ENCODE data around the gene WDR62. TPM values are rescaled to one million over a fixed set of nuclear protein-coding genes. Genes with fewer than 3 reads are reported as not detected.

The WDR62 gene
- total RNA-seq, 1 experiment from 2014 or later: 14.0 TPM

DNA sequence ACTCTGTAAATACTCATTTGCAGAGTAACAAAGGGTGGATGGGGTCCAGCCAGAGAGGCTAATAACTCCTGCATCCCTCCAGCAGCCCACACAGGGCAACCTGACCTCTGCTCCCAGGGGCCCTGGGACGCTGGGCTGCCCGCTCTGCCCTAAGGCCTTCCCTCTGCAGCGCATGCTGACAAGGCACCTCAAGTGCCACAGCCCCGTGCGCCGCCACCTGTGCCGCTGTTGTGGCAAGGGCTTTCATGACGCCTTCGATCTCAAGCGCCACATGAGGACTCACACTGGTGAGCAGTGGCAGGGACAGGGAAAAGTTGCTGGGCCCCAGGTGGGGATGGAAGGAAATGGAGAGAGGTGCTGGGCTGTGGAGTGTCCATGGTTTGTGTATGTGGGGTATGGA, 58.0 kb downstream of the WDR62 start:
- H3K4me2 ChIP-seq: no peak overlapping the region
- no peaks in the 10 kb centered on the region for H3K9me3 ChIP-seq (ENCODE audit: insufficient read depth, low read depth)
- ChIA-PET POLR2A (ENCODE audit: unreplicated experiment) (no interaction called here), CTCF (no interaction called here)
- H3K4me3 ChIP-seq: no peak overlapping the region
- H3K4me1 ChIP-seq (replicated peaks; ENCODE audit: insufficient read depth): peaks cover 12% of the 10 kb centered on the region
- no peak overlapping the region for H3K27ac ChIP-seq
- intact Hi-C loops (cut with micrococcal nuclease; ENCODE audit: unreplicated experiment): loop anchor here (10.0 kb wide), 1 partner anchor 58 kb away; the partner anchor contains the start of genes THAP8 and WDR62
- no peaks in the 10 kb centered on the region; the same call in 1 of the 2 replicates for H4K20me1 ChIP-seq (ENCODE audit: insufficient read depth)
- no peaks in the 10 kb centered on the region for H3K36me3 ChIP-seq (ENCODE audit: low read depth)
- peaks cover 24% of the 10 kb centered on the region for H3K79me2 ChIP-seq (ENCODE audit: low read depth)
- no TSS peak for BruUV-seq (replicated peaks)
- no peaks in the 10 kb centered on the region for H3K27me3 ChIP-seq (ENCODE audit: insufficient read depth, low read depth)
- H3F3A ChIP-seq (ENCODE audit: insufficient read depth, low read depth): peaks cover 18% of the 10 kb centered on the region
- TF ChIP-seq, protein P1, sequence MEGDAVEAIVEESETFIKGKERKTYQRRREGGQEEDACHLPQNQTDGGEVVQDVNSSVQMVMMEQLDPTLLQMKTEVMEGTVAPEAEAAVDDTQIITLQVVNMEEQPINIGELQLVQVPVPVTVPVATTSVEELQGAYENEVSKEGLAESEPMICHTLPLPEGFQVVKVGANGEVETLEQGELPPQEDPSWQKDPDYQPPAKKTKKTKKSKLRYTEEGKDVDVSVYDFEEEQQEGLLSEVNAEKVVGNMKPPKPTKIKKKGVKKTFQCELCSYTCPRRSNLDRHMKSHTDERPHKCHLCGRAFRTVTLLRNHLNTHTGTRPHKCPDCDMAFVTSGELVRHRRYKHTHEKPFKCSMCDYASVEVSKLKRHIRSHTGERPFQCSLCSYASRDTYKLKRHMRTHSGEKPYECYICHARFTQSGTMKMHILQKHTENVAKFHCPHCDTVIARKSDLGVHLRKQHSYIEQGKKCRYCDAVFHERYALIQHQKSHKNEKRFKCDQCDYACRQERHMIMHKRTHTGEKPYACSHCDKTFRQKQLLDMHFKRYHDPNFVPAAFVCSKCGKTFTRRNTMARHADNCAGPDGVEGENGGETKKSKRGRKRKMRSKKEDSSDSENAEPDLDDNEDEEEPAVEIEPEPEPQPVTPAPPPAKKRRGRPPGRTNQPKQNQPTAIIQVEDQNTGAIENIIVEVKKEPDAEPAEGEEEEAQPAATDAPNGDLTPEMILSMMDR (conservative IDR thresholded peaks at IDR 0.05): no peak
- no peak for TF ChIP-seq EZH2 (IDR thresholded peaks at IDR 0.05; ENCODE audit: low read depth)
- H3K9me2 ChIP-seq (ENCODE audit: insufficient read depth): no peaks in the 10 kb centered on the region
- no peak for DNase-seq
- H2AFZ ChIP-seq: no peak overlapping the region

DNA sequence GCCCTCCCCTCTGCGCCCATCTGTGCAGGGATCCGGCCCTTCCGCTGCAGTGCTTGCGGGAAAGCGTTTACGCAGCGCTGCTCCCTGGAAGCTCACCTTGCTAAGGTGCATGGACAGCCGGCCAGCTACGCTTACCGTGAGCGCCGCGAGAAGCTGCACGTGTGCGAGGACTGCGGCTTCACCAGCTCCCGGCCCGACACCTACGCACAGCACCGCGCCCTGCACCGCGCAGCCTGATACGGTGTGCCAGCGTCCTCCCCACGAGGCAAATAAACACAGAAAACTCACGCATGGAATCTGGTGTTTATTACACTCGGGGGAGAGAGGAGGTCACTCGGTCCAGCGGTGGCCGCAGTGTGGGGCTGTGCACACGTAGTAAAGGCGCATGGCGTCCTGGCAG, 58.7 kb downstream of the WDR62 start:
- TF ChIP-seq EZH2 (IDR thresholded peaks at IDR 0.05; ENCODE audit: low read depth): no peak
- TF ChIP-seq, protein P1 (conservative IDR thresholded peaks at IDR 0.05): no peak
- CTCF ChIA-PET: interaction anchor here (0.6 kb wide), 1 partner anchor 165 kb away, joined by 3 read pairs; no protein-coding TSS in a partner anchor
- no TSS peak for BruUV-seq (replicated peaks)
- Histone ChIP-seq H3K9me2 (ENCODE audit: insufficient read depth) (no peaks in the 10 kb centered on the region), H3K79me2 (ENCODE audit: low read depth) (peaks cover 24% of the 10 kb centered on the region), H3K4me3 (peak overlapping the region; percentile 100), H3K27me3 (ENCODE audit: insufficient read depth, low read depth) (no peaks in the 10 kb centered on the region), H2AFZ (no peak overlapping the region), H4K20me1 (ENCODE audit: insufficient read depth) (no peaks in the 10 kb centered on the region; the same call in 1 of the 2 replicates), H3K9me3 (ENCODE audit: insufficient read depth, low read depth) (no peaks in the 10 kb centered on the region), H3K27ac (no peak overlapping the region), H3K4me1 (replicated peaks; ENCODE audit: insufficient read depth) (peaks cover 12% of the 10 kb centered on the region), H3F3A (ENCODE audit: insufficient read depth, low read depth) (peaks cover 18% of the 10 kb centered on the region), H3K36me3 (ENCODE audit: low read depth) (no peaks in the 10 kb centered on the region), H3K4me2 (peak overlapping the region; percentile 88)
- DNase-seq: no peak
- POLR2A ChIA-PET (ENCODE audit: unreplicated experiment): no interaction called here
- intact Hi-C loops (cut with micrococcal nuclease; ENCODE audit: unreplicated experiment): loop anchor here (10.0 kb wide), 1 partner anchor 59 kb away; the partner anchor contains the start of genes THAP8 and WDR62

DNA sequence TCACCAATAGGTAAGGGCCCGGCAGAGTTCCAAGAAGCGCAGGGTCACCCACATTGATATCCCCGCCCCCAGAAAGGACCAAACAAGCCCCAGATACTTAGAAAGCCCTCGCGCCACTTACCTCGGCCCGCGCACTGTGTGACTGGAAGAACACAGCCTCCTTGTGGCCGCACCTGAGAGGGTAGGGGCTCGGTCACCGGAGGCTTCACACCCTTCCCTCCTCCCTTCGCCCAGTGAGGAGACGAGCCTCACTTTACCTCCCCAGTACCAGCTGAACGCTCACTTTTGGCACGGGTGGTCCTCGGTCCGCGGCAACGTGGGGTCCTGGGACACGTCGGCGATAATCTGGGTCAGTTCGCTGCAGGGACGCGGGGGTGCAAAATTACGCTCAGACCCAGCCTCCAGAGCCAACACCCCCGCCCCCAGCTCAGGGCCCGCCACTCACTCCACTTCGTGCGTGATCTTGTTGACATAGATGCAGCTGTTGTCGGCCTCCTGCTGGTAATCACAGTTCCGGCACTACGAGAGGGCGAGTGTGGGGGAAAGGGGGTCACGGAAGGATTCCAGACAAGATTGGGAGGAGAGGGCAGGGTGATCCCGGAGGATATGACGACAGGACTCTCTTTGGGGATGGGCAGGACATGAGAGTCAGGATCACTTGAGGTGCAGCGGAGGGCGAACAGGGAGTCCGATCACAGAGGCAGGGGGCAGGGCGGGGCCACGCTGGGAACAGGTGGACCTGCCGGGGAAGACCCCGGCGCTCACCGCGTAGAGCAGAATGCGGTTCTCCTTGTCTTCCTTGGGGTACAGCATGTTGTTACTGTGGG, 59.4 kb downstream of the WDR62 start:
- Histone ChIP-seq H3K9me2 (ENCODE audit: insufficient read depth) (no peaks in the 10 kb centered on the region), H3K4me2 (peak overlapping the region; percentile 88), H3K4me1 (replicated peaks; ENCODE audit: insufficient read depth) (peaks cover 12% of the 10 kb centered on the region), H4K20me1 (ENCODE audit: insufficient read depth) (no peaks in the 10 kb centered on the region; the same call in 1 of the 2 replicates), H3K27me3 (ENCODE audit: insufficient read depth, low read depth) (no peaks in the 10 kb centered on the region), H2AFZ (peak overlapping the region; percentile 97), H3F3A (ENCODE audit: insufficient read depth, low read depth) (peaks cover 18% of the 10 kb centered on the region), H3K9me3 (ENCODE audit: insufficient read depth, low read depth) (no peaks in the 10 kb centered on the region), H3K27ac (peak overlapping the region; percentile 67), H3K36me3 (ENCODE audit: low read depth) (no peaks in the 10 kb centered on the region), H3K4me3 (peak overlapping the region; percentile 100), H3K79me2 (ENCODE audit: low read depth) (peaks cover 24% of the 10 kb centered on the region)
- TSS peak; percentile 49 for BruUV-seq (replicated peaks)
- intact Hi-C loops (cut with micrococcal nuclease; ENCODE audit: unreplicated experiment): loop anchor here (2.0 to 10.0 kb wide), 2 partner anchors 43 to 59 kb away; partner anchors contain the start of genes THAP8 and WDR62
- TF ChIP-seq EZH2 (IDR thresholded peaks at IDR 0.05; ENCODE audit: low read depth): no peak
- TF ChIP-seq, protein P1 (conservative IDR thresholded peaks at IDR 0.05): peak; percentile 42; the same call in 1 of the 2 replicates
- POLR2A ChIA-PET (ENCODE audit: unreplicated experiment): interaction anchor here (0.8 kb wide), 1 partner anchor 1606 kb away, joined by 3 read pairs; no protein-coding TSS in a partner anchor
- CTCF ChIA-PET: no interaction called here
- DNase-seq: peak in 1 of 2 experiments; percentile 33

Data from PC-9 (cell line).